Keratinocyte (primary cell): Measurements from ENCODE around the gene SH2D2A. TPM values are rescaled to one million over a fixed set of nuclear protein-coding genes. Genes with fewer than 3 reads are reported as not detected.

Experiments
- DNase-seq: peaks from one replicate; pipeline ENCODE4 v3.0.0-alpha.2; 2011; ENCODE audit warnings: low read depth, missing footprints, low spot score
- FAIRE-seq: peaks from 2 replicates; lab custom pipeline; 2011; peaks lifted over from hg19 to GRCh38; lab: Jason Lieb, UNC
- H2AFZ ChIP-seq: 2 replicates; pipeline ENCODE4 v1.6.0; 2012; ENCODE audit warnings: low read length, control low read depth, inconsistent platforms; ENCODE audit not compliant: control insufficient read depth
- H3K27ac ChIP-seq: 2 replicates; pipeline ENCODE4 v1.5.1; 2011; ENCODE audit warnings: low read length; ENCODE audit not compliant: control insufficient read depth, insufficient read depth
- H3K27me3 ChIP-seq: 3 replicates; pipeline ENCODE4 v1.6.0; 2011; ENCODE audit warnings: low read length; ENCODE audit not compliant: control insufficient read depth, insufficient read depth; ENCODE audit errors: extremely low read depth
- H3K36me3 ChIP-seq, 2 experiments: 2 replicates in 1 of 2; 3 replicates in 1 of 2; pipeline ENCODE4 v1.5.1; 2011; ENCODE audit warnings: low read length in 2 of 2, mild to moderate bottlenecking in 1 of 2; ENCODE audit not compliant: control insufficient read depth in 2 of 2, insufficient read depth in 2 of 2; ENCODE audit errors: extremely low read depth in 1 of 2
- H3K4me1 ChIP-seq: 3 replicates; pipeline ENCODE4 v1.5.1; 2011; ENCODE audit warnings: low read length; ENCODE audit not compliant: control insufficient read depth, insufficient read depth; ENCODE audit errors: extremely low read depth
- H3K4me2 ChIP-seq: 3 replicates; pipeline ENCODE4 v1.6.0; 2011; ENCODE audit warnings: low read depth, low read length; ENCODE audit not compliant: control insufficient read depth, insufficient read depth; ENCODE audit errors: extremely low read depth
- H3K4me3 ChIP-seq, 3 experiments: fragments of 200-600 bp in 1 of 3; sonication (generic) in 1 of 3; 2 replicates in 2 of 3; 3 replicates in 1 of 3; pipeline ENCODE4 v1.5.1; 2011 to 2016; ENCODE audit warnings: low read length in 3 of 3, mild to moderate bottlenecking in 3 of 3, control low read depth in 2 of 3, inconsistent platforms in 1 of 3, low read depth in 1 of 3, mixed read lengths in 1 of 3, mixed run types in 1 of 3, moderate library complexity in 1 of 3; ENCODE audit not compliant: control insufficient read depth in 2 of 3, insufficient read depth in 2 of 3; ENCODE audit errors: extremely low read depth in 1 of 3
- H3K79me2 ChIP-seq: 2 replicates; pipeline ENCODE4 v1.6.0; 2012; ENCODE audit warnings: low read length; ENCODE audit not compliant: control insufficient read depth, insufficient read depth
- H3K9ac ChIP-seq: 3 replicates; pipeline ENCODE4 v1.6.0; 2011; ENCODE audit warnings: low read length; ENCODE audit not compliant: control insufficient read depth, insufficient read depth; ENCODE audit errors: extremely low read depth
- H3K9me1 ChIP-seq: 3 replicates; pipeline ENCODE4 v1.6.0; 2011; ENCODE audit warnings: low read length; ENCODE audit not compliant: control insufficient read depth, insufficient read depth; ENCODE audit errors: extremely low read depth
- H3K9me3 ChIP-seq: 2 replicates; pipeline ENCODE4 v1.5.1; 2012; ENCODE audit warnings: low read depth, low read length; ENCODE audit not compliant: control insufficient read depth
- H4K20me1 ChIP-seq: 3 replicates; pipeline ENCODE4 v1.6.0; 2011; ENCODE audit warnings: low read length; ENCODE audit not compliant: control insufficient read depth, insufficient read depth; ENCODE audit errors: extremely low read depth
- EZH2 ChIP-seq: IDR thresholded peaks from one replicate; pipeline ENCODE4 v1.6.1; 2012; ENCODE audit warnings: inconsistent platforms, mild to moderate bottlenecking, low read length, moderate library complexity
- dilution Hi-C: fragments of 300-500 bp; cut with MboI; formaldehyde crosslinking; loops from one replicate; pipeline ENCODE4 v1.7.0; 2020; ENCODE audit warnings: low sequenced_read_pairs; ENCODE audit not compliant: extremely low pct_ligation_motif_present
- polyA plus RNA-seq, 5 experiments: library from polyadenylated mRNA; depleted of rRNA in 3 of 5; stranded (reverse) in 3 of 5; stranded (forward) in 1 of 5; unstranded in 1 of 5; fragments of >200 nt; gene quantifications; 1 replicate in 1 of 5; 2 replicates in 3 of 5; 3 replicates in 1 of 5; pipeline versions ENCODE4 v1.2.1 to v1.2.3, GENCODE V29; 2011 to 2012; ENCODE audit warnings: missing spikeins in 2 of 5, low read depth in 1 of 5, low replicate concordance in 1 of 5
- TF ChIP-seq, protein P1 (sequence below), 3 experiments: IDR thresholded peaks in 1 of 3; conservative IDR thresholded peaks in 1 of 3; optimal IDR thresholded peaks in 1 of 3; 2 replicates in 2 of 3; 3 replicates in 1 of 3; pipeline versions ENCODE3 to v1.5.1; 2011; ENCODE audit warnings: low read length in 3 of 3, mild to moderate bottlenecking in 3 of 3, moderate library complexity in 2 of 3, control low read depth in 1 of 3, inconsistent platforms in 1 of 3; ENCODE audit not compliant: insufficient read depth in 2 of 3; ENCODE audit errors: extremely low read depth in 1 of 3

SH2D2A gene
- polyA plus RNA-seq, 1 donor (not counting 4 experiments of a cell fraction or from before 2014, with no cell fraction given) = 2.5 TPM

DNA sequence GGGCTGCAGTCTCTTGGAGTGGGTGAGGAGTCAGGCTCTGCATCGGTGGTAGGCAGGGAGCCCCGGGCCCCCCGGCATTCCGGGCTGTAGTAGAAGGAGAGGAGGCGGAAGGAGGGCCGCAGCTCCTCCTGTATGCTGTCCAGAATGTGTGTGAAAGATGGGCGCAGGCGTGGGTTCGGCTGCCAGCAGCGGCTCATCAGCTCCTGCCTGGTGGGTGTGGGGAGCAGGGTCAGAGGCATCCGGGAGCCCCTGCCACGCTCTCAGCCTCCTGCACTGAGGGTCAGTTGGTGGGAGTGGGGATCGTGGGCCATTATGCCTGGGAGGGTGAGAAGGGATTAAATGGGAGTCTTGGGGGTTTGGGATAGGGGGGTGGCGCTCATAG is 24.2 kb upstream of the SH2D2A start:
- FAIRE-seq (no peak), DNase-seq (no peak)
- H3K27me3 ChIP-seq = peaks cover 51% of the 10 kb centered on the region
- peaks cover 2% of the 10 kb centered on the region for H4K20me1 ChIP-seq
- no peak overlapping the region for H3K4me3 ChIP-seq
- no peaks in the 10 kb centered on the region for H3K36me3 ChIP-seq
- dilution Hi-C loops = no loop called here
- H3K9me3 ChIP-seq = no peaks in the 10 kb centered on the region
- H3K4me1 ChIP-seq = peaks cover 2% of the 10 kb centered on the region
- H3K9me1 ChIP-seq = no peaks in the 10 kb centered on the region
- no peak overlapping the region for H2AFZ ChIP-seq
- TF ChIP-seq, protein P1, sequence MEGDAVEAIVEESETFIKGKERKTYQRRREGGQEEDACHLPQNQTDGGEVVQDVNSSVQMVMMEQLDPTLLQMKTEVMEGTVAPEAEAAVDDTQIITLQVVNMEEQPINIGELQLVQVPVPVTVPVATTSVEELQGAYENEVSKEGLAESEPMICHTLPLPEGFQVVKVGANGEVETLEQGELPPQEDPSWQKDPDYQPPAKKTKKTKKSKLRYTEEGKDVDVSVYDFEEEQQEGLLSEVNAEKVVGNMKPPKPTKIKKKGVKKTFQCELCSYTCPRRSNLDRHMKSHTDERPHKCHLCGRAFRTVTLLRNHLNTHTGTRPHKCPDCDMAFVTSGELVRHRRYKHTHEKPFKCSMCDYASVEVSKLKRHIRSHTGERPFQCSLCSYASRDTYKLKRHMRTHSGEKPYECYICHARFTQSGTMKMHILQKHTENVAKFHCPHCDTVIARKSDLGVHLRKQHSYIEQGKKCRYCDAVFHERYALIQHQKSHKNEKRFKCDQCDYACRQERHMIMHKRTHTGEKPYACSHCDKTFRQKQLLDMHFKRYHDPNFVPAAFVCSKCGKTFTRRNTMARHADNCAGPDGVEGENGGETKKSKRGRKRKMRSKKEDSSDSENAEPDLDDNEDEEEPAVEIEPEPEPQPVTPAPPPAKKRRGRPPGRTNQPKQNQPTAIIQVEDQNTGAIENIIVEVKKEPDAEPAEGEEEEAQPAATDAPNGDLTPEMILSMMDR (optimal IDR thresholded peaks at IDR 0.05 in 1 of 3, IDR thresholded peaks at IDR 0.05 in 1 of 3, conservative IDR thresholded peaks at IDR 0.05 in 1 of 3; ENCODE audit: extremely low read depth in 1 of 3, insufficient read depth in 2 of 3, low read length in 3 of 3) = no peak
- TF ChIP-seq EZH2 = no peak
- H3K4me2 ChIP-seq = no peak overlapping the region
- no peaks in the 10 kb centered on the region for H3K79me2 ChIP-seq
- no peak overlapping the region for H3K9ac ChIP-seq
- H3K27ac ChIP-seq = no peak overlapping the region

DNA sequence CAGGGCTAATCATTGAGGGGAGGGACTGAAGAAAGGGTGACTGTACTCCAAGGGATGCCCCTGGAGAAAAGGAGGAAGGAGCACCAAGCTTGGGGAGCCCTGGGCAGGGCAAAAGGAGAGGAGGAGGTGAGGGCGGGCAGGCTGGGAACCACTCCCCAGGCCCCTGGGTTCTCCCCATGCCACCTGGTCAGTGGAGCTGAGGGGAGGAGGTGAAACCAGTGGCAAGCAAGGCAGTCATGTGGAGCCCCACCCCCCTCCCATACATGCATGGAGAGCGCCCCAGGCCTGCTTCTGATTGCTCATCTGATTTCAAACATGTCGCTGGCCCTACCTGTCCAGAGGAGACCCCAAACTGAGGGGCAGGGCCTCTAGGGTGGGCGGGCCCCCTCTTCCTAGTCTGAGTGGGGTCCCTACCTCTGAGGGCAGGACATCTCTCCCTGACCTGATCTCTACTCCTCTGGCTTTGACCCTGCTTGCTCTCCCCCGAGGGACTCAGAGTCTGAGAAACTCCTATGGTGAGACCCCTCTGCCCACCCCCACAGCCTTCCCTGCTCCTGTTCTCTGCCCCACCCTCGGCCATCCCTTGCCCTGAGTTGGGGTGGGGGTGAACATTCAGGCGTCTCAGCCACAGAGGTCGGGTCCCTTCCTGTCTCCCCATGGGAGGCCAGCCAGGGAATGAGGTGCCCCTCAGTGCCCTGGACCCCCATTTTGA is 23.7 kb upstream of the SH2D2A start:
- Histone ChIP-seq H3K9me3 (no peaks in the 10 kb centered on the region), H3K27ac (no peak overlapping the region), H3K9ac (no peak overlapping the region), H3K79me2 (no peaks in the 10 kb centered on the region), H2AFZ (no peak overlapping the region), H3K36me3 (no peaks in the 10 kb centered on the region), H3K4me3 (no peak overlapping the region), H3K9me1 (no peaks in the 10 kb centered on the region), H3K4me2 (no peak overlapping the region), H3K27me3 (peaks cover 55% of the 10 kb centered on the region), H3K4me1 (peaks cover 2% of the 10 kb centered on the region), H4K20me1 (peaks cover 2% of the 10 kb centered on the region)
- dilution Hi-C loops = no loop called here
- TF ChIP-seq, protein P1 (optimal IDR thresholded peaks at IDR 0.05 in 1 of 3, IDR thresholded peaks at IDR 0.05 in 1 of 3, conservative IDR thresholded peaks at IDR 0.05 in 1 of 3; ENCODE audit: extremely low read depth in 1 of 3, insufficient read depth in 2 of 3, low read length in 3 of 3) = no peak
- TF ChIP-seq EZH2 = no peak
- FAIRE-seq (no peak), DNase-seq (no peak)
